Skin of body (tissue), 2 donors: ENCODE results near the gene GSG1L. TPM values are rescaled to one million over a fixed set of nuclear protein-coding genes. Genes with fewer than 3 reads are reported as not detected.

Source experiments
- DNase-seq: peaks from one replicate; lab custom pipeline; 2025; lab: John Stamatoyannopoulos, UW
- total RNA-seq: library from RNA; depleted of rRNA; stranded (reverse); fragments of >200 nt; gene quantifications from one replicate; pipeline ENCODE4 v1.2.3, GENCODE V29; 2014

GSG1L gene
- total RNA-seq, 1 donor from 2014 or later = 0.69 TPM

DNA sequence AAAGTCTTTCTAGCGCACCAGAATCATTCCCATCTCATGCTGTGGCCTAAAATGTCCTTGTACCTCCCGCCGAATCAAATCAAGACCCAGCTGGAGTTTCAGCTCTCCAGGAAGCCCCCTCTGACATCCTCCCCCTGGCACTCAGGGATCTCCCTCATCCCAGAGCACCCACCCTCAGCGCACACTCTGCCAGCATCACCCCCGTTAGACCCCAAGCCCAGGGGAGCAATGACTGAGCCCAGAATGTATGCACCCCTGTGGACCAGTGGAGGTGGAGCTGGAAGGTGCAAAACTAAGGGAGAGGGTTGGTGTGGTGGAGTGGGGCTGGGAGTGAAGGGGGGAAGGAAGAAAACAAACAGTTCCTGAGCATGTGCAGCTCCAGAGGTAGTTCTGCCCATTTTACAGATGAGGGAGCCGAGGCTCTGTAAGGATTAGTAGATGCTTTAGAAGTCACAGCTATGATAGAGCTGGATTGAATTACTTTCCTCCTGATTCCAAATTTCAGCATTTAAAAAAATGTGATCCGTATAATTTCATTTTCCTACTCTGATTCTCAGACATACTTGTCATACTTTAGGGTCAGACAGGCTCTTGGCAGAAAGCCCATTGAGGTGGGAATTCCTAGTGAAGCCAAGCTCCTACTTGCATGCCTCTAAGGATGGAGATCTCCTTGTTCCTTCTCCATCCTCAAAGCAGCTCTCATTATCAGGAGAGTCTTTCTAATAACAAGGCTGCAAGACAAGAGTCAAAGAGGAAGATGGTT, 270.8 kb downstream of the GSG1L start:
- no peak for DNase-seq

DNA sequence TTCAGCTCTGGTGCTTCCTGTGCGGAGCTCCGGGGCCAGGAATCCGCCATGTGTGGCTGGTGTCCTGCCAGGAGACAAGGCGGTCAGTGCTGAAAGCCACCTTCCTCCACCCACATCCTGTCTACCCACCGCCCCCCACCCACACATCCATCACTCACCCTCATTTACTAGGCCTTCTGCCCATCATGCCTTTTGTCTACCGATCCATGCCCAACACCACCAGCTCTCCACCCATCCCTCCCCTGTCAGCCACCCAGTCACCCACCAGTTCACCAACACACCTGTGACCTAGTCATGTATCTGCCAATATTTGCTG, 272.2 kb downstream of the GSG1L start:
- DNase-seq = no peak

DNA sequence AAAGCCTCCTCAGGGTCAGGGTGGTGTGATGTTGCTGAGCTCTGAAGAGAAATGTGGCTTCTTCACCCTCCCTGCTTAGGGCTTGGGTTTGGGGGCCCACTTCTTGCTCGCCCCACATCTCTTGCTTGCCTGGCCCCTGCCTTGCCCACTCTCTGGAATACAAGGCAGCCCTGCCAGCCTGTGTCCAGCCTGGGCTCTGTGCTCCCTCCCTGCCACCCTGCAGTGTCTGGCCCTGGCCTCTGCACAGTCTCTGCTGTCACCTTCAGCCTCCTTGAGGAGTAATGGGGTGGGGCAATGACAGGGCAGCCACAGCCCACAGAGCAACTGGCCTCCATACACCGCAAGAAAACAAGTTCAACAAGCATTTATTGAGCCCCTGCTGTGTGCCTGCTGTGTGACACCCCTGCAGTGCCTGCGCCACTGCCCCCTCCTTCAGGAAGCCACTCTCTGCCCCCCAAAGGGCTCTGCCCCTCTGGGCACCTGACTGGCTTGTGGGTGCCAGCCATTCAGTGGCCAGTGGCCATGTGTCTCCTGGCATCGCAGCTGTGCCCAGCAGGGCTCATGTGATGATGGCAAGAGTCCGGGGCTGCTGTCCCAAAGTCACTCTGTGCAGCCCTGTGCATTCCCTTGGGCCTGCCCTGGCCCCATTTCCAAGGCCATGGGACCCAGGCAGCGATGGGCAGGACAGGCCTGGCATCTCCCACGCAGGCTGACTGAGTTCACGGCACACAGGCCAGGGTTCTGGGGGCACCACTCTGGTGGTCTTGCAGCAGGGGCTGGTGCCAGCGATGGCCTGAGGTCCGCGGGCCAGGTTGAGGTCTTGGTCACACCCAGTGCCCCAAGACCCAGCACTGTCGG, 272.7 kb downstream of the GSG1L start:
- DNase-seq = no peak

DNA sequence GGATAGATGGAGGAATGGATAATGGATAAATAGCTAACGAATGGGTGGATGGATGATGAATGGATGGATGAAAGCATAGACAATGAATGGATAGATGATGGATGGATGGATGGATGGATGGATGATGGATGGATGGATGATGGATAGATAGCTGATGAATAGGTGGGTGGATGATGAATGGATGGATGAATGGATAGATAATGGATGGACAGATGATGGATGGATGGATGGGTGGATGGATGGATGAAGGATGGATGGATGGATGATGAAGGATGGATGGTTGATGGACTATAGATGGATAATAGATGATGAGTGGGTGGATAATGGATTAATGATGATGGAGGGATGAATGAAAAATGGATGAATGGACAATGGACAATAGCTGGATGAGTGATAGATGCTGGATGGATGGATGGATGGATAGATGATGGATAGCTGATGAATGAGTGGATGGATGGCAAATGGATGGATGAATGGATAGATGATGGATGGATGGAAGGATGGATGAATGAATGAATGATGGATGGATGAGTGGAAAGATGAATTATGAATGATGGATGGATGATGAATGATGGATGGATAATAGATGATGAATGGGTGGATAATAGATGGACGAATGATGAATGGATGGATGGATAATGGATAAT, 273.8 kb downstream of the GSG1L start:
- no peak for DNase-seq

DNA sequence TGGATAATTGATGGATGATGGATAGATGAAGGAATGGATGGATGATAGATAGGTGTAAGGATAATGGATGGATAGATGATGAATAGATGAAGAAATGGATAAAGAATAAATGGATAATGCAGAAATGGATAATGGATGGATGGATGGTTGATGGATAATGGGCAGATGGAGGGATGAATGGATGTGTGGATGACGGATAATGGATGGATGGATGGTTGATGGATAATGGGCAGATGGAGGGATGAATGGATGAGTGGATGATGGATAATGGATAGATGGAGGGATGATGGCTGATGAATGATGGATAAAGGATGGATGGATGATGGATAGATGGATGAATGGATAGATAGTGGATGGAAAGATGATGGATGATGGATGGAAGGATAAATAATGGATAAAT, 274.4 kb downstream of the GSG1L start:
- no peak for DNase-seq

DNA sequence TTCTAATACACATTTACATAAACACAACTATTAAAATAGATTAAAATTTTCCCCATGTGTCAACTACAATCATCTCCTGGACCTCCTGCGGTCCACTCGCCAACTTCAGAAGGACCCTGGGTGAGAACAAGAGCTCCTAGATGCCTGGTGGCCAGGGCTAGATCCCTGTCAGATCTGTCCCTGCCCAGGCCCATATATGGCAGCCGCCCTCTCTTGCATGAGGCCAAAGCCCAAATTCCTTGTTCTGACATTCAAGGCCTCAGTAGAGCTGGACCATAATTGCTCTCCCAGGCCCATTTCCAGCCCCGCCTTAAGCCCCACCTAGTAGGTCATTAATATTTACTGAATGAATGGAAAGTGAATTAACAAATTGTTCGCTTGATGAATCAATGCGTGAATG, 275.8 kb downstream of the GSG1L start:
- DNase-seq = no peak

DNA sequence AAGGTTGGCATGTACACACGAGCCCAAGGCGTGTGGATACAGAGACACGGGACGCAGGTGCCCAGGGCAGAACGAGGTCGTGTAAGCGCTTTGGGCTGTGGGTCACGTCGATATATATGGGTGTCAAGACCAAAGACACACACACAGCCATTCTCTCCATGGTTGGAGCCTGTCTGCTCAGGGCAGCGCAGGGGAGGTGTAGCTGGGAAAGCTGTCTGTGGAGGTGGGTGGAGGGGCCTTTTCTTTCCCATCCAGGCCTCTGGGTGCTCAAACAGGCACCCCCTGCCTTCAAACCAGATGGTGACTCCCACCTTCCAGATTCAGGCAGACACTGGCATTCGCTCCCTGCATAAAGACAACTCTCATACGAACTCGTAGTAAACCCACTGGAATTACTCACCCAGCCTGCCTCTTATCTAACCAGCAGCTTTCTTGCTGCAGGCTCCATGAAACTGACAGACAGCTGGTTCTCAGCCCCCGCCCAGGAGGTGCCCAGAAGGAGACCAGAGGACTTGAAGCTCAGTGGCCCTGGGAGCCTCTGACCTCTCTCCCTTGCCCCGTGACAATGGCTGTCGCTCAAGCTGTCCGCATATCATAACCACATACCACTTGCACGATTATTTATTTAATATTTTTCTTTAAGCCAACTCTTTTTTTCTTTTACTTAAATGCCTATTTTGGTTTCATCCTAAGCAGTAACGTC, 276.4 kb downstream of the GSG1L start:
- DNase-seq = no peak

DNA sequence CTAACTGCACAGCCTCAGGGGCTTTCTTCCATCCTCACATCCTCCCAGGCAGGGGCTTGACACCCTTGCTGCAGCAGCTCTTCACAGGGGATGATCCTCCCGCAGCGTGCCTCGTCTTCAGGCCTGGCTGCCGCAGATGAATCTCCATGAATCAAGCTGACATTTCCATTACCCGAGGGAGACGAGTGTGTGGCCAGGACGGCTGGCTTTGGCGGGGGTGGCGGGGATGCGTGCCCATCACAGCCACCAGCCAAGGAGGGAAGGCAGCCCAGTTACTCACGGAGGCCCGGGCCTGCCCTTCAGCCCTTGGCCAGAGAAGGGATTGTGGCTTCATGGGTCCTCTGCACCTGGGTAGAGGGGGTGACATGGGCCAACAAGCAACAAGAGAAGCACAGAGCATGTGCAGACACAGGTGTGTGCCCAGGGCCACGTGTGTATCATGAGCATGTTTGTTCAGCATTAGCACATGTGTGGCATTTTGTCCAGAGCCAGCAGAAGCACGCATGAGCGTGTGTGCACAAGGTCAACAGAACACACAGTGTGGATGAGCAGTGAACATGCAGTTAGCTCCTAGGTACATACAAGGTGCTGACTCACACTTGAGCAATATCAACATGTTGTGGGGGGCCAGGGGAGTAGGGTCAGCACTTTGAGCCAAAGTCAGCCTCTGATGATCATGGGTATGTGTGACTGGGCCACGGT, 277.1 kb downstream of the GSG1L start:
- no peak for DNase-seq

DNA sequence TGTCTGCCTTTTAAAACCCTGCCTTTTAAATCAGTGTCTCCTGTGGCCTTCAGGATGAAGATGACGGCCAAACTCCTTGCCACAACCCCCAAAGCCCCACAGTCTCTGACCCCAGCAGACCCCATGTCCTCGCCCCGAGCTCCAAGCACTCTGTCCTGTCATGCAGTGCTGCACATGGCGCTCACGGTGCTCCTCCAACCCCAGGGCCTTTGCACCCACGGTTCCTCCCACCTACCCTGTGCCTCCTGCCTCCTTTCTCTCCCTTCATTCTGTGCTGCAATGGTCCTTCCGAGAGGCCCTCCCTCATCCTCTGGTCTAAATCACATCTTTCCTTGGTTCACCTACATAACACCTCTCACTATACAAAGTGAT, 278.2 kb downstream of the GSG1L start:
- DNase-seq = no peak

DNA sequence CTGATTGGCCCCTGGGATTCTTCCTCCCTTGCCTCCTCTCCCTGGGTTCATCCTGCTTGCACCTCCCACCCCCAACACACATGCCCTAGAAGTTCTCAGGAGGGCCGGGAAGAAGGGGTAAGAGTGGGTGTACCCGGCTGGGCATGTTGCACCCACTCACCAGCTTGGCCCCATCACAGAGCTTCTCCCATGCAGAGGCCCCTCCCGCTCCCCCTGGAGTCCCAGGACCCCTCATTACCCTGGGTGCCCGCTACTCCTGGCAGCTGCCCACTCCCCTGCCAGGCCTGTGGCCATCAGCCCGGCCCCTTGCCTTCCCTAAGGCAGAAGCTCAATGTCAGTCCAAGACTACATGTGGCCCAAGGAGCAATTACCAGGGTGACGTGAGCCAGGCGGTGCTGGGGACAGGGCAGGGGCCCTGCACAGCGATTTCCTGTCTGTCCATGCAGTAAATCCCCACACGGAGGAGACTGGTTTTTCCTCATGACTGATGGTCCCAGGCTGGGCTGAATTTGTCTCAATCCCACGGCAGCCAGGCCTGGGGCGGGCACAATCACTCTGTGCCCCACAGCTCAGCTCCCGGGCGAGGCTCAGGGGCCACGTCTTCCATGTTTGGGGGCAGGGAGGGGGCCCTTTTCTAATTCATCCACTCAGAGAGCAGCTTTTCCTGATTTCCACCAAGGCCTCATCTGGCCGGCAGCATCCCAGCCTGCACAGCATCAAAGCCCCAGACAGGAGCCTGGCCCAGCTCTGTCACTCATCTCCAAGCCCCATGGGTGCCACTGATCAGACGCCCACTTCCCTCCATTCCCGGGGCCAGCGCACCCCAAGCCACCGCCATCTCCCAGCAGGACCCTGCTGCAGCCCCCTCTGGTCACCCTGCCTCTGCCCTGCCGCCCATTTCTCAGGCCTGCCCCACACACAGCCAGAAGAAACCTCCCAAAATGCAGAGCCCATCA, 278.9 kb downstream of the GSG1L start:
- no peak for DNase-seq

DNA sequence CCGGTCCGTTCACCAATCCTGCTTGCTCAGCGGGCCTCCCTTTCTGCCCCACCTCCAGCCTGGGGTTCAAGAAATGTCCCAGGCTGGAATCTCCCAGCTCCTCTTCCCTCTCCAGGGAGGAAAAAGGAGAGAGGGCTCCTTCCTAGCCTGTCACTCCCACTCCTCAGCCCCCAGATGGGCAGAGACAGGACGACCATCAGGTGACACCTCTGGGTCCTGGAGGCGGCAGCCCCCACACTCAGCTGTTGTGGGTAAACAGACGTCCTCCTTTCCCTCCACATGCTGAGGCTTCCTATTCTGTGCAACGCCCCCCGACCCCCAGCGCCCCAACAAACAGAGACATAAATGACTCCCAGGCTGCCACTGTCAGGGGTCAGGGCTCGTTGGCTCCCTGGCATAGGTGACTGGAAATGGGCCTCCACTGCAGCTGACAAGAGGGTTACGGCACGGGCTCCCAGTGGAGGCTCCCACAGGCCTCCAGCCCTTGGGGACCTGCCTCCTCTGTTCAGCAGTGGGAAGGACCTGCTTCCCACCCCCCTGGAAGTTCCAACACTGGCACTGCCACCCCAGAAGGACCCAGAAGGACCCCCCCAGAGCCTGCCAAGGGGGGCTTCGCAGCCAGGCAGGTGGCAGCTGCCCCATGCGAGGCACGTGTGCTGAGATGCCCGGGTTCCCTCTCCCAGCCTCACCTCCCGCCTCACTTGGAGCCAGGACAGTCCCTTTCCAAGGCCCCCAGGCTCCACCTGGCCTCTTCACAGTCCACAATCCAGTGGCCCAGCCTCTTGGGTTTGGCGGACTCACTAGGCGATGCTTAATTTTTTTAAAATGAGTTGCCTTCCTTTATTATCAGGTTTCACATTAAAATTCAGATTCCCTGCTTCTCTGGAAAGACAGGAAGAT, 281.3 kb downstream of the GSG1L start:
- DNase-seq = no peak

DNA sequence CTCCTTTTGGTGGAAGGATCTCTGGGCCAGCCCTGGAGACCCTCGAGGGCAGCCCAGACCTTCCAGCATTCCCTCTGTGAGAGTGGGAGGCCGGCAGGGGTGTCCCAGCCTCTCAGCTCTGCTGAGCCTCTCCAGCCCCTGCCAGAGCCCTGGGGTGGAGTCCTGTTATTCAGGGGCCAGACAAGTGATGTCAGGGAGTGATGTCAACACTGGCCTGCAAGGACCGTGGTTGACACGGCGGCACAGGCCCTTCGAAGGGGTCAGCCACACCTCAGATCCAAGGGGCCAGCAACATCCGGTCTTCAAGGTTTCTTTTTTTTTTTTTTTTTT, 282.4 kb downstream of the GSG1L start:
- no peak for DNase-seq

DNA sequence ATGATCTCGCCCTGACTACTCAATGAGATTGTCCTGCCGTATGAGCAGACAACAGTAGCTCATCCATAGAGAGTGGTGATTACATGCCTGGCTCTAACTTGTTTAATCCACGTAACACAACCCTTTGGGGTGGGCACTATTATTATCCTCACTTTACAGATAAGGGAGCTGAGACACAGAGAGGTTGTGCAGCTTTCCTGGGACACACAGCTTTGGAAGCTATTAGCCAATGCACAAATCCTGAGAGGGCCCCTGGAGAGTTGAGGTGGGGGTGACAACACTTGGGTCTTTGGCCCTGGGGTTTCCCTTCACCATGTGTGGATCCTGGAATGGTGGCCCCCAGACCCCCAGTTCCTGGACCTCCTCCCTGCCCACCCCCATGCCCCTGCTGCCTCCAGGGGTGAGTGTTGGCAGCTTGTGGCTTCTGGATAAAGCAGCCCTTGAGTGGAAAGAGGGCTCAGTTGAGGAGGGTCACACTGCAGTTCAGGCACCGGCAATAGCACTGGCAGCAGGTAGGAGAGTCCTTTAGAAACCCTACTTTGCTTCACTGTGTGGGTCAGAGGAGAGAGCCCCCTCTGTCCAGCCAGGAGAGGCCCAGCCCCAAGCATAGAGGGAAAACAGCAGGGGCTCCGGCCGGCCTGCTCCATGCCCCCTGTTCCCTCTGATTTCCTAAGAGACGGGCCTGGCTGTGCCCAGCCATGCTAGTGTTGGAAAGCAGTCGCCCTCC, 282.9 kb downstream of the GSG1L start:
- no peak for DNase-seq

DNA sequence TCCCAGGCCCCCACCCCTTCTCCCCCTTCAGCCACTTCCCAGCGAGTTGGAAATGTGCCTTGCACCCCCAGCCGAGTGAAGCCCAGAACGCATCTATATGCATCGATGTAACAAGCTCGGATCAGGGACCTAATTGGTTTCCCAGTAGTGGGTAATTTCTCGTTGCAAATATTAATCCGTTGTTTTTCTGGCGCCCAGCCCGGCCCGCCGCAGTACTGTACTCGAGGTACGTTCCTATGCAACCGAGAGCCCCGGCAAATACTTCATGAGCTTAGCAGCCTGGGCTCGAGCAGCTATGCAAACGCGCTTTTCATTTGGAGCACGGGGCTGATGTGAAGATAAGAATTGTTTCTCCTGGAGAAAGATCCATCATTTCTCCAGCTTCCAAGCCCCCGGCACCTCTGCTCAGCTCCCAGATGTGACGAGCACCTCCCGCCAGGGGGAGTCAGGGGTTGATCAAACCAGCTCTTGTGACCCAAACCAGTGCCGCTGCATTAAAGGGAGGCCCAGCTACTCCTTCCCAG, 283.8 kb downstream of the GSG1L start:
- DNase-seq = no peak

DNA sequence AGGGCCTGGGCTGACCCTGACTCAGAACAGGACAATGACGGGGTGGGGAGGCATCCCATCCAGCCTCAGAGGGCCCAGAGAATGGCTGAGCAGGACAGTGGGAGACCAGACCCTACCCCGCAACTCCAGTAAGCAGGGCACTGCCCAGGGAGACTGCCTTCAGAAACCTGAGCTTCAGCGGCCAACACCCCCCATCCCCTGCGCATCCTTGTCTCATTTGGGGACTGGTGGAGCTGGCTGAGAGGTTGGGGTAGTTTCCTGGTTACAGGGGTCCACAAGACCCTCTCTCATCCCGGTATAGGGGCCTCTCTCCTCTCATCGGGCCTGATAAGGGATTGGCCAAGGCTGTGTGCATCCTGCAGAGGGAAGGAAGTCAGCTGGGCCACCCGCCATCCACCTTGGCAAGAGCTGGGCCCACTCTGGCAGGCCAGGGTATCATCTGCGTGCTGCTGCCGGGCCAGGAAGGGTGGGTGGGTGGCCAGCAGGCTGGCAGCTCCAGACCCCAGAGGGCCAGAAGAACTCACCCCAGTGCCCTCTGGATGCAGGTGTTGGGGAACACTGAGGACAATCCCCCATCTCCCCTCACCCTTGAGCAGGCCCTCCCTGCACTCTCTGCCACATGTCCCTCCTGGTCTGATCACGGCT, 284.5 kb downstream of the GSG1L start:
- no peak for DNase-seq

DNA sequence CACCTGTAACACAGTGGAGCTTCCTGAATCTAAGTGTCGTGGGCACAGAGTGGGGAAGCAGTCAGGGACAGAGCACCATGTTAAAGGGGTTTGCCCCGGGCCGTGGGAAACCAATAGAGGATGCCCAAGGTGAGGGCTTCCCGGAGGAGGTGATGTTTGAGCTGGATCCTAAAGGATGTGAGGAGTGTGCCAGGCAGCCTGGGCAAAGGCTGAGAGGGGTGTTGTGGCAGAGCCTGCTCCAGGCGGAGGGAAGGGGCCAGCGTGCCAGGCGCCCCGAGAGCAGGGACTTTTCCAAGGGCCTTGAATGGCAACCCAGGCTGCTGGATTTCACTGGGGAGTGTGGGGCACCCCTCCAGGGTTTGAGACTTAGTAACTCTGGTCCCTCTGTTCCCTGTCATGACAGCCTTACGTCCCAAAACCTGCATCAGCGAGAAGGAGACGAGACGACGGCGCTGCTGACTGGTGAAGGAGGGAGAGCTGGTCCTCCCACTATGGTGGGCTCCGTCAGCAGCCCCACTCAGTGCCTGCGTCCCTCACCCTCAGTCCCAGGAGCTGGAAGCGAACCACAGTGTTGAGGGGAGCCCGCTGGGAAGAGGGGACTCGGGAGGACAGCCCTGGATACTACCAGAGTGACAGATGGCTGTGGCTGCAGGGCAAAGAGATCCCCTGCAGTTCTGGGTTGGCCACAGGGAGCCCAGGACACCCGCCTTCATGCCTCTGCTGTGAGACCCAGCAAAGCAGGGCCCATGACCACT, 285.2 kb downstream of the GSG1L start:
- DNase-seq = no peak

DNA sequence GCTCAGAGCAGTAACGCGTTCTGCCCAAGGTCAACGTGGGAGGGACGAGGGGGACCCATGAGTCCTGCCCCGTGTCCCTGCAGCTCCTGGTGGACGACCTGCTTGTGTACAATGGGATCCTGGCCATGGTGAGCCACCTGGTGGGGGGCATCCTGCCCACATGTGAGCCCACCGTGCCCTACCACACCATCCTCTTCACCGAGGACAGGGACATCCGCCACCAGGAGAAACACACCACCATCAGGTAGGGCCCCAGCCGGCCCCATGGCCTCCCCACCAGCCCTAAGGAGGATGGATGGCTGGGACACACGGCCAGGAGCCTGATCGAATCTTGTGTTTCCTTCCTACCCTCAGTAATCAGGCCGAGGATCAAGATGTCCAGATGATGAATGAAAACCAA, 286.0 kb downstream of the GSG1L start:
- DNase-seq = no peak
